GM19467 (cell line): ENCODE measurements around the gene LAMC1.
A peak's percentile ranks its signal among the peaks of the same experiment; 100 is the strongest.
"Not testable (repeated sequence)": the region's sequence is repeated elsewhere in the genome, so short reads cannot be mapped to it uniquely, and the experiment has no call there.

Experiments used
- ATAC-seq: cut with Tn5 transposase; IDR thresholded peaks from one replicate; pipeline ENCODE4 v1.9.1; 2021; ENCODE audit warnings: mild to moderate bottlenecking, moderate library complexity; ENCODE audit not compliant: unreplicated experiment

Gene LAMC1

DNA sequence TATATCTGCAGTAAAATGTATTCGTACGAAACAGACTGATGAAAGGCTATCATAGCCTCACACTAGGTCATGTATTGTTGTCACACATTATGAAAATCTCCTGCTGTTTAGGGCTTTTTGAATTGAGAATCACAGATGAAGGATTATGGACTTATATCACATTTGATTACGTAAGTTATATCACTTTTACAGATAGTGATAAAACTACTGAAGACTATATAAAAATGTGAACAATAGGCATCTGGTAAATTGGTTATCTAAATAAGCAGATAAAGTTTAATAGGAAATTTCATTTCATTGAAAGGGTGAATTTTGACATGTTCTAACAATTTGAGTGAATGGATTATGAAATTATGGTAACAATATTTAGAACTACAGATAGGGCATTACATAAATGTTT lies 20.0 kb downstream of the LAMC1 start:
- ATAC-seq = no peak

DNA sequence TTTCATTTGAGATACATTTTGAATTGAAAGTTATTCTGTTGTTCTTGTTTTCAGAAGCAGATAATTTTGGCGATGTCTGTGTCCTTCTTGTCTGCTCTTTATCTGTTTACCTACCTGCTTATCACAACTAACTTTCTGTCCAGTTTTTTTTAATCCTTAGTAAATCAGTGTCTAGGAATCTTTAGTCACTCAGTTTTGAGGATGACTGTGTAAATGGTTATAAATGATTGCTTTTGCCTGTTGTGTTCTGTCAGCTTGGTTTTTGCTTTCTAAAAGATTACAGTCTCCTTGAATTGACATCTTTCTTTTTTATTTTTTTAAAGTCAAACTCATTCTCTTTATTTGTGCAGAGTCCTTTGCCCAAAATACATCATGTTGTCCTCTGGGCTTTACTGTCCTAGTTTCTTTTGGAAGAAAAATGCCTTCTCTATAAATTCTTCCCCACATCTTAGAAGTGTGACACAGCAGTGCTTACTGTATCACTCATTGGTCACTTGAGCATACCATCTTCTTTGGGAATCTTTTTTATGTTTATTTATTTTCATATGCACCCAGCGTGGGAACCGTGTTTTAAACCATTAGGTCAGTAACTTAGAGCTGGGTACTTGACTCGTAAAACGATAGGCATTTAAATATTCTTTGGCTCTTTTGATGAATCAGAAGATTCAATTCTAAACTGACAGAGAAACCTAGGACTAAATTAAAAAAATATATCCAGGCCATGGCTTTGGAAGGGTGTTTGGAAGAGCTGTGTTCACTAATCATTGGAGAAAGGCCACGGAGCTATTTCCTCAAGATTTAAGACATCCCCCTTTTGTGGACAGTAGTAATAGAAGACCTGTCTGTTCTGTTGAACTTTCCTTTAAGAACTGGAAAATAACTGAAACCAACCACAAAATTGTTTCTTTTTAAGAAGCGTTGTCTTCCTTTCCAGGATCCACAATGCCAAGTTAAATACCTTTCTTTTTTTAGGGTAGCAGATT lies 20.9 kb downstream of the LAMC1 start:
- ATAC-seq = no peak

GRCh38 chr1:183044893-183045649 lies 21.9 kb downstream of the LAMC1 start:
- no peak for ATAC-seq

- peak; percentile 93 for ATAC-seq
Observed at GRCh38 chr1:183048087-183049085, 25.2 kb downstream of the LAMC1 start.

DNA sequence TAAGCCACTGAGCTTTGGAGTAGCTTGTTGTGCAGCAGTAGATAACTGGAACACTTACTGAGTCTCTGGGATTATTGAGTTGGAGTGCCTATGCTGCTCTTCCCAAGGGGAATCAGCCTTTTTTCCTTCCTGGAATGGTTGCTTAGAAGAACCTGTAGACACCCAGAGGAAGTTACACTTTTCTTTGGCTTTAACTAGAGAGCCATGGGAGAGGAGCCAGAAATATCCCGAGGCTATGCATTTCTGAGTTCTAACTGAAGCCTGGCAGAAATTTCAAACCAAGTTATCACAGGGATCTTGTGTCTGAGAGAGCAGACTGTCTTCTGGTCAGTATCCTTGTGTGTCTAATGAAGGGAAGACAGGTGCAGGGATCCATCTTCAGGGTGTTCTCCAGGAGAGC lies 28.3 kb downstream of the LAMC1 start:
- no peak for ATAC-seq

- no peak for ATAC-seq
Observed at GRCh38 chr1:183052861-183053260, 29.6 kb downstream of the LAMC1 start.

GRCh38 chr1:183058851-183059502 lies 35.8 kb downstream of the LAMC1 start:
- no peak for ATAC-seq

DNA sequence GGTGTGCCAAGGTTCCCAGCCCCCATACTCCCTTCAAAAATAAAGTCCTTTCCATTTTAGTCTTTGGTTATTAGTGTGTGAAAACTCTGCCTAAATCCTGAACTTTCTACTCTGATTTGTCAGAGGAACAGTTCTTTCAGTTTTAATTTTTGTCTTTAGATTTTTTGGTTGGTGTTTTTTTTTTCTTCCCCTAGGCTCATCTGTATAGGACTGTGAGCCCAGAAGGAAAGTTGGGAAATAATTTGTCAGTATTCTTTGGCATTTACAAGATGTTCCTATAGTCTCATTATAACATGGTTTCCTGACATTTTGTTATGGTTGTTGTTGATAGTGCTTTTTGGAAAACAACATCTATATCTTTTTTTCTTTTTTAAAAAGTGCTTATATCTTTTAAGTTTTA lies 38.0 kb downstream of the LAMC1 start:
- no peak for ATAC-seq

DNA sequence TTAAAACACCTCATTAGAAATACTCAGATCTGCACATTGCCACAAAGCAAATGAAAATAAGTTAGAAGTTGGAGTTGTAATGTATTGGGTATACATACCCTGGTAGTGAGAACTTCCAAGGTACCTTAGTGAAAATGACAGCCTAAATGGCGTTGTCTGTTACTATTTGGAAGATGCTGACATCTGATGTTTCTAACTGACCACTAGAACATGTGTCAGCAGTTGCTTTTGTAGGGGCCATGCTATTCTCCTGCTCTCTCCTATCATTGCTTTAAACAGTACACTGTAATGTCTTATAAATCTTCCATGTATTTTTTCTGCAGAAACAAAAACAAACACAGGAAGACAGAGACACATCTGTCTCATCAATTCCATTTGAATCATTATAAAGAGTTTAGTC lies 40.1 kb downstream of the LAMC1 start:
- no peak for ATAC-seq

DNA sequence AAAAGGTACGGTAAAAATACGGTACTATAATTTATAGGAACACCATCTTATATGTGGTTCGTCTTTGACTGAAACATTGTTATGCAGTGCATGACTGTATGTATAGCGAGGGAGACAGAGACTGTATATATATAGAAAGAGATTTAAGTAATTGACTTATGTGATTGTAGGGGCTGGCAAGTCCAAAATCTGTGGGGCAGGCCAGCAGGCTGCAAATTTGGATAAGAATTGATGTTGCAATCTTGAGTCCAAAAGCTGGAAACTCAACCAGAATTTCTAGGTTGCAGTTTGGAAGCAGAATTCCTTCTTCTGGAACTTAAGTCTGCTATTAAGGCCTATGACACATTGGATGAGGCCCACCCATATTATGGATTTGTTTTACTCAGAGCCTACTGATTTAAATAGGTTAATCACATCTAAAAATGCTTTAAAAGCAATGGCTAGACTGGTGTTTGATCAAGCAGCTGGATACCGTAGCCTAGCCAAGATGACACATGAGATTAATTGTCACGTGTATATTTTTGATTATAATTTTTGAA lies 42.0 kb downstream of the LAMC1 start:
- no peak for ATAC-seq

GRCh38 chr1:183066432-183066831 lies 43.2 kb downstream of the LAMC1 start:
- not testable (repeated sequence) for ATAC-seq

DNA sequence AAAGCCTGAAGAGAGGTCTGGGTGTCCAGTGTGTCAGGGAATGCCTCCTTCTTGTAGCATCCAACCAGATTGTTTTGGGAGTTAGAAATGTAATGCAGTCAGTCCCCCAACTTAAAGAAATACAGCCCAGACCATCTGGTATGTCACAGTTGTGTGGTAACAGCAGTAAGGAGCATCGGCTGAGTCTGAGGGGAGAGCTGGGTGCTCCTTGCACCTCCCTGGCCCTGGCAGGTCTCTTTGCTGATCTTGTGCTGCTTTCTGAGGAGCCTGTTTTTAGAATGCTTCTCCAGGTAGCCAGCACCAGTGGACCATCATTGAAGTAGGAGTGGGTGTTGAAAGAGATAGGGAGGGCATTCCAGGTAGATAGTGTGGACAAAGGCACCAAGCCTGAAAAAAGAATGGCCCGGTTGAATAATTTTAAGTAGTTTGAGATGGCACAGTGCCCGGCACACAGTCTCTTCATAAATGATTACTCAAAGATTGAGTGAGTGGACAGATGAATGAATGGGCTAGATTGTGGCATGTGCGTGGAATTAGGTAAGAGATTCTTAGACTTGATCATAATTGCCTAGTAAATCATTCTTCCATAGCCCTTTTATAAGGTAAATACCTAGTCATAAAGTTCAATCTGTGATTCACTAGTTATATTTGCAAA lies 46.5 kb downstream of the LAMC1 start:
- ATAC-seq = no peak

DNA sequence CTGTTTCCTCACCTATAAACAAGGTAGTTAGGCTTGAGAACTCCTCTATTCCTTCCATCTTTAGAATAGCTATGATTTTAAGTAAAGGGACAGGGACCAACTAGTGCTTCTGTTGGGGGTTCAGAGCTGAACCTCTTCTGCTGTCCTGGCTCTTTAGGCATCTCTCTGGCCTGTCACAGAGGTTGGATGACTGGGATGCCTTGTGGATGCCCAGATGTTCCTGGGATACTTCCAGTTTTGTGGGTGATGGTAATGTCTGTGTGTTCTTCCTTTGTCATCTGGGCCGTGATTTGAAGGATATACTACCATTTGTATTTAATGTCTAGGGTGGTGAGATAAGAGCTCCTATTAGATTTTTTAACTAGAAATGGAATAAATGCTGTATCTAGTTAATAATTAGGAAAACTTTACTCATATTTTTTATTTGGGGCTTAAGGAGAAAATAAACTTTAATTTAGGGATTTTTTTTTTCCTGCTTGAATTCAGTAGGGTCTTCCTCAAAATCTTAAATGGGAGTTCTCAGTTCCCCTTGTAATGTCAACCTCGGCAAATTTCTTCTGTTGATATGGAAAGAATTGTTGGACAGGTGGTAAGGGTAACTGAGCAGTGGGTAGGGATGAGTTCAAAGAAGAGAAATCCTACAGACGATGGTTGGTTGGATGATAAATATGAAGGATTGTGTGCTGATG lies 47.2 kb downstream of the LAMC1 start:
- ATAC-seq = no peak

DNA sequence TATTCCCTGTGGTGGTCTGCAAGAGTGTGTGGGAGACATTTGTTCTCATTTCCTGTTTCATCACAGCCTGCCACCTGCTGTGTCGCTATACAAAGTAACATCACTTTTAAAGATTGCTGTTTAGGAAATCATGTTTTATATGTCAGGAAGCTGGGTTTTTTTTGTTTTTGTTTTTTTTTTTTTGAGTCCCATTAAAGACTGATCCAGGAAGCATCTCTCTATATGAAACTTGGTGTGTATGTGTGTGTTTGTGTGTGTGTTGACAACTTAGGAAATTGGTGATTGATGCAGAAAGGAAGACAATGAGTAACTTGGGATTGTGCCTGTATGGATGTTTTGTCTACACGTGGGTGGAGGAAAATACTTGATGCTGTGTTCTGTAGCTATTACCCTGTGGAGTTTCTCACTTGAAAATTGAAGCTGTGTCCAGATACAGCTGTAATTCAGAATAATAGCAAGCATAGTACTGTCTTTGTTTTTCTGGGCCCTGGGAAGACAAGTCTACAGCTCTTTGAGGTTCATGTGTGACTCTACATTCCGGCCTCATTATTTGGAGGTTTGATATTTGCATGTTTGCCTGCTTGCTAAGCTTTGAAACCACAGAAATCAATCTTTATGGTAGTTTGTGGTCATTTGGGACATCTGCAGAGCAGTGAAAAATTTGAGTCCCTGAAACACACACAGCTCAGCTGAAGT lies 47.9 kb downstream of the LAMC1 start:
- ATAC-seq = peak; percentile 78

GRCh38 chr1:183072595-183072994 lies 49.4 kb downstream of the LAMC1 start:
- ATAC-seq = not testable (repeated sequence)

DNA sequence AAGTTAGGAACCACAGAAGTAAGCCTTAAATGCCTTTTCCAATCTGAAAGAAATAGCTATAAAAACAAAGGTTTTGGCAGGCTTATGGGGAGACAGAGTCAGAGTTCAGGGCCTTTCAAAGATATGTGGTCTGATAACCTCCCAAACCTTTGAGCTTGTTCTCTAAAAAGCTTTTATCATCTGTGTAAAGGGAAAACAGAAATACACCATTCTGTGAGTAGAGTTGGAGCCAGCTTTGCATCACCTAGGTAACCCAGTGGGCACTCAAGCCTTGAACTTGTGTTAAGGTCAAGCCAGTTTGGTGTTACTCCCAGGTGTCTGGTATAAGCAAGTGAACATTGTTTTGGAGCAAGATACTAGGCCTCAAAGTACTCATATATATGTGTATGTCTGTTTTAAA lies 50.1 kb downstream of the LAMC1 start:
- no peak for ATAC-seq

- ATAC-seq = no peak
Observed at GRCh38 chr1:183074215-183074614, 51.0 kb downstream of the LAMC1 start.

DNA sequence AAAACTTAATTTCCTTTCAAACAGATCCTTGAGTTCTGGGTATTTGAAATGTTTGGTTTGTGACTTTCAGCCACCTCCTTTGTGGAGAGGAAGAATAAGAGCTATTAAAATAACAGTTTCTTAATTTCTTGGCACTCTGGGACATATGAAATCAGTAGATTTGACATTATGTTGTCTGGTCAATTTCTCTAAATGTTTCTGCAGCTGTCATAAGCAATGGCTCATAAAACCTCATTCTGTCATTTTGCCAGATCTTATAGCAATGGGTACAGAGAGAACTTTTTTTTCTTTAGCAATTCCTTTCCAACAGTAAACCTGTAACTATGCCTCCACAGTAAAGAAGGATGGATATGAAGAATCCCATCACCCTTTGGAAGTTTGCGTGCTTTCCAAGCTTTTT lies 52.6 kb downstream of the LAMC1 start:
- no peak for ATAC-seq
